Right lobe of liver (tissue), 4 donors: ENCODE results near the gene RALY.

Source experiments
- CTCF ChIP-seq, 4 donors: fragments of 200-600 bp in 3 of 4; fragments of 450-650 bp in 1 of 4; IDR thresholded peaks; one replicate each; pipeline versions ENCODE4 v1.5.1 to v1.8.0; 2016 to 2022; ENCODE audit warnings: antibody characterized with exemption in 4 of 4, mild to moderate bottlenecking in 2 of 4
- POLR2A ChIP-seq: fragments of 450-650 bp; IDR thresholded peaks from one replicate; pipeline ENCODE4 v1.6.1; 2017; ENCODE audit warnings: antibody characterized with exemption, mild to moderate bottlenecking
- donor health status: DM: no; HTN: no; CAD: no.
- donor health status: DM: no; HTN: no; CAD: no.
- donor health status: DM: no; HTN: yes; CAD: no.

- TF ChIP-seq CTCF (IDR thresholded peaks at IDR 0.05) (no peak), POLR2A (no peak)
Measured at GRCh38 chr20:34108616-34109174, 115.0 kb downstream of the RALY start.
